ENCODE data around the gene RNF217.
"Not testable (repeated sequence)": the region's sequence is repeated elsewhere in the genome, so short reads cannot be mapped to it uniquely, and the experiment has no call there.

The RNF217 gene

GRCh38 chr6:124963831-124964763 is 1.9 kb downstream of the RNF217 start:
- DNase-seq = no peak

- DNase-seq = no peak
Measured at GRCh38 chr6:124964764-124965105, 2.5 kb downstream of the RNF217 start.

GRCh38 chr6:124965424-124965850 is 3.2 kb downstream of the RNF217 start:
- DNase-seq = not testable (repeated sequence)

GRCh38 chr6:124967444-124967843 is 5.2 kb downstream of the RNF217 start:
- no peak for DNase-seq

- DNase-seq = no peak
Measured at GRCh38 chr6:124968401-124968800, 6.2 kb downstream of the RNF217 start.

GRCh38 chr6:124970243-124970642 is 8.0 kb downstream of the RNF217 start:
- DNase-seq = no peak

- DNase-seq = no peak
Measured at GRCh38 chr6:124970763-124971162, 8.5 kb downstream of the RNF217 start.

- no peak for DNase-seq
Measured at GRCh38 chr6:124973780-124974179, 11.5 kb downstream of the RNF217 start.

GRCh38 chr6:124974771-124975377 is 12.6 kb downstream of the RNF217 start:
- DNase-seq = no peak

- no peak for DNase-seq
Measured at GRCh38 chr6:124977067-124977908, 15.1 kb downstream of the RNF217 start.

GRCh38 chr6:124978451-124979293 is 16.4 kb downstream of the RNF217 start:
- DNase-seq = no peak

- no peak for DNase-seq
Measured at GRCh38 chr6:124979294-124979678, 17.0 kb downstream of the RNF217 start.

- no peak for DNase-seq
Measured at GRCh38 chr6:124982669-124983068, 20.4 kb downstream of the RNF217 start.

- DNase-seq = no peak
Measured at GRCh38 chr6:124983383-124984083, 21.3 kb downstream of the RNF217 start.

GRCh38 chr6:124984668-124985338 is 22.6 kb downstream of the RNF217 start:
- DNase-seq = no peak

GRCh38 chr6:124986164-124986563 is 23.9 kb downstream of the RNF217 start:
- DNase-seq = no peak

GRCh38 chr6:124987291-124987690 is 25.1 kb downstream of the RNF217 start:
- DNase-seq = no peak

GRCh38 chr6:124987999-124988591 is 25.9 kb downstream of the RNF217 start:
- no peak for DNase-seq

GRCh38 chr6:124989136-124989983 is 27.1 kb downstream of the RNF217 start:
- DNase-seq = no peak

GRCh38 chr6:124990988-124991387 is 28.8 kb downstream of the RNF217 start:
- no peak for DNase-seq

Measured in NCI-H526 treated with DMSO at 0.1 percent for 48 hours (cell line).